AG04450 (cell line): Measurements from ENCODE around the gene MYO1G. TPM values are rescaled to one million over a fixed set of nuclear protein-coding genes. Genes with fewer than 3 reads are reported as not detected.

ENCODE experiments used
- CTCF ChIA-PET: fragments of 300-600, 350-600 bp; formaldehyde crosslinking; extraction: SDS; loops from one replicate; lab custom pipeline; 2022; ENCODE audit warnings: antibody characterized with exemption, inconsistent platforms; lab: Charles Lee
- POLR2A ChIA-PET: fragments of 350-600 bp; formaldehyde crosslinking; extraction: SDS; loops from one replicate; lab custom pipeline; 2021; ENCODE audit warnings: antibody characterized with exemption, inconsistent platforms; lab: Yijun Ruan, JAX
- DNase-seq: peaks from one replicate; pipeline ENCODE4 v3.0.0-alpha.2; 2011; ENCODE audit warnings: low read depth, low spot score
- H3K27ac ChIP-seq: one replicate; pipeline ENCODE4 v1.5.1; 2012; ENCODE audit warnings: low read depth, low read length, control low read depth
- H3K27me3 ChIP-seq: one replicate; pipeline ENCODE4 v1.6.0; 2012; ENCODE audit warnings: low read length; ENCODE audit not compliant: control insufficient read depth, insufficient read depth
- H3K4me3 ChIP-seq: 2 replicates; pipeline ENCODE4 v1.5.1; 2011; ENCODE audit warnings: mild to moderate bottlenecking, low read depth, low read length, control low read depth
- H3K9me3 ChIP-seq: 2 replicates; pipeline ENCODE4 v1.5.1; 2012; ENCODE audit warnings: low read length; ENCODE audit not compliant: control insufficient read depth, insufficient read depth
- CTCF ChIP-seq: IDR thresholded peaks from 2 replicates; pipeline ENCODE4 v1.5.1; 2011; ENCODE audit warnings: low read depth, low read length, control low read depth, inconsistent platforms
- polyA plus RNA-seq: library from polyadenylated mRNA; depleted of rRNA; stranded (reverse); fragments of >200 nt; gene quantifications from 2 replicates; pipeline ENCODE4 v1.2.3, GENCODE V29; 2011

Gene MYO1G
- polyA plus RNA-seq, 1 experiment, result not detected

GRCh38 chr7:44980393-44981034 is 1.7 kb upstream of the MYO1G start:
- DNase-seq, result no peak
- ChIA-PET POLR2A (interaction anchor here (0.5 kb wide), 1 partner anchor 11 kb away, joined by 3 read pairs; no protein-coding TSS in a partner anchor), CTCF (no interaction called here)
- Histone ChIP-seq H3K27me3 (no peaks in the 10 kb centered on the region), H3K9me3 (no peaks in the 10 kb centered on the region; the same call in 1 of the 2 replicates), H3K4me3 (no peak overlapping the region), H3K27ac (peak overlapping the region; percentile 84)
- TF ChIP-seq CTCF, result no peak

- Histone ChIP-seq H3K27me3 (no peaks in the 10 kb centered on the region), H3K4me3 (no peak overlapping the region), H3K27ac (peak overlapping the region; percentile 84), H3K9me3 (no peaks in the 10 kb centered on the region; the same call in 1 of the 2 replicates)
- ChIA-PET CTCF (no interaction called here), POLR2A (interaction anchor here (0.5 kb wide), 1 partner anchor 12 kb away, joined by 3 read pairs; no protein-coding TSS in a partner anchor)
- DNase-seq, result no peak
- TF ChIP-seq CTCF, result no peak
These were observed 922 bp upstream of the MYO1G start for GRCh38 chr7:44979481-44980392.

GRCh38 chr7:44977959-44978335 is 868 bp downstream of the MYO1G start:
- DNase-seq, result no peak
- Histone ChIP-seq H3K4me3 (no peak overlapping the region), H3K9me3 (no peaks in the 10 kb centered on the region; the same call in 1 of the 2 replicates), H3K27ac (no peak overlapping the region), H3K27me3 (peaks cover 3% of the 10 kb centered on the region)
- ChIA-PET CTCF (no interaction called here), POLR2A (no interaction called here)
- no peak for TF ChIP-seq CTCF

GRCh38 chr7:44977304-44977958 is 1.4 kb downstream of the MYO1G start:
- TF ChIP-seq CTCF, result no peak
- Histone ChIP-seq H3K27me3 (peaks cover 3% of the 10 kb centered on the region), H3K4me3 (no peak overlapping the region), H3K9me3 (no peaks in the 10 kb centered on the region; the same call in 1 of the 2 replicates), H3K27ac (no peak overlapping the region)
- no peak for DNase-seq
- CTCF ChIA-PET, result no interaction called here
- POLR2A ChIA-PET, result no interaction called here
